Activated T-cell treated with anti-CD3 and anti-CD28 coated beads, Interleukin-2, amount 50 U/mL, for 72 hours (primary cell): ENCODE results near the gene CFDP1. TPM values are rescaled to one million over a fixed set of nuclear protein-coding genes. Genes with fewer than 3 reads are reported as not detected.
A peak's percentile ranks its signal among the peaks of the same experiment; 100 is the strongest.
"Not testable (repeated sequence)": the region's sequence is repeated elsewhere in the genome, so short reads cannot be mapped to it uniquely, and the experiment has no call there.

Experiments used
- ATAC-seq, 2 donors: fragments of 150-1000 bp; cut with Tn5 transposase; replicated peaks in 1 of 2; 2 replicates each; pipeline ENCODE4 v1.10.0; 2021; ENCODE audit warnings: moderate library complexity in 2 of 2, mild to moderate bottlenecking in 1 of 2
- DNase-seq, 2 donors: peaks; one replicate each; pipeline ENCODE4 v3.0.0; 2021 to 2022; ENCODE audit warnings: mixed read lengths in 1 of 2
- H3K27ac Mint-ChIP-seq: one replicate; pipeline ENCODE4 v1.8.0; 2022; ENCODE audit warnings: mild to moderate bottlenecking, moderate library complexity, mixed read lengths
- H3K27me3 Mint-ChIP-seq: one replicate; pipeline ENCODE4 v1.8.0; 2022; ENCODE audit warnings: low read depth, mixed read lengths
- H3K36me3 Mint-ChIP-seq, 2 donors: one replicate each; pipeline ENCODE4 v1.8.0; 2022; ENCODE audit warnings: mixed read lengths in 2 of 2, mild to moderate bottlenecking in 1 of 2; ENCODE audit not compliant: insufficient read depth in 2 of 2
- H3K4me1 Mint-ChIP-seq: one replicate; pipeline ENCODE4 v1.8.0; 2022; ENCODE audit warnings: low read depth, mixed read lengths
- H3K4me3 Mint-ChIP-seq, 2 donors: one replicate each; pipeline ENCODE4 v1.8.0; 2022; ENCODE audit warnings: mild to moderate bottlenecking in 2 of 2, mixed read lengths in 2 of 2, moderate library complexity in 2 of 2
- H3K9me3 Mint-ChIP-seq, 2 donors: one replicate each; pipeline ENCODE4 v1.8.0; 2022; ENCODE audit warnings: mixed read lengths in 2 of 2
- total RNA-seq, 2 donors: library from RNA; stranded (reverse); gene quantifications; one replicate each; pipeline ENCODE4 v1.2.3, GENCODE V29; 2022

Gene CFDP1
- total RNA-seq, 2 donors from 2014 or later, result 25.7 to 32.1 TPM

- Mint-ChIP-seq H3K27ac (no peak overlapping the region), H3K27me3 (no peaks in the 10 kb centered on the region), H3K36me3 (peaks cover 11 to 20% of the 10 kb centered on the region in 2 donors), H3K4me3 (no peak overlapping the region), H3K4me1 (no peaks in the 10 kb centered on the region), H3K9me3 (no peaks in the 10 kb centered on the region)
- no peak for DNase-seq
- ATAC-seq, result no peak
Measured at GRCh38 chr16:75294773-75295459, 138.4 kb downstream of the CFDP1 start.

GRCh38 chr16:75293772-75294171 is 139.5 kb downstream of the CFDP1 start:
- Mint-ChIP-seq H3K36me3 (peaks cover 7 to 16% of the 10 kb centered on the region in 2 donors), H3K9me3 (no peaks in the 10 kb centered on the region), H3K27me3 (no peaks in the 10 kb centered on the region), H3K27ac (no peak overlapping the region), H3K4me3 (no peak overlapping the region), H3K4me1 (peaks cover 5% of the 10 kb centered on the region)
- ATAC-seq, result no peak
- DNase-seq, result no peak

- H3K36me3 Mint-ChIP-seq, result peaks cover 7 to 16% of the 10 kb centered on the region in 2 donors
- H3K27me3 Mint-ChIP-seq, result no peaks in the 10 kb centered on the region
- ATAC-seq, result no peak
- H3K27ac Mint-ChIP-seq, result no peak overlapping the region
- DNase-seq, result no peak
- no peak overlapping the region for H3K4me3 Mint-ChIP-seq
- no peaks in the 10 kb centered on the region for H3K9me3 Mint-ChIP-seq
- peaks cover 11% of the 10 kb centered on the region for H3K4me1 Mint-ChIP-seq
Measured at GRCh38 chr16:75293173-75293572, 140.1 kb downstream of the CFDP1 start.

GRCh38 chr16:75292691-75293090 is 140.6 kb downstream of the CFDP1 start:
- Mint-ChIP-seq H3K4me3 (no peak overlapping the region), H3K36me3 (peaks cover 6 to 15% of the 10 kb centered on the region in 2 donors), H3K9me3 (no peaks in the 10 kb centered on the region), H3K27me3 (no peaks in the 10 kb centered on the region), H3K27ac (no peak overlapping the region), H3K4me1 (peaks cover 14% of the 10 kb centered on the region)
- ATAC-seq, result no peak
- no peak for DNase-seq

GRCh38 chr16:75289189-75289588 is 144.1 kb downstream of the CFDP1 start:
- no peak for ATAC-seq
- peaks cover 6 to 11% of the 10 kb centered on the region in 2 donors for H3K36me3 Mint-ChIP-seq
- no peak for DNase-seq
- H3K4me3 Mint-ChIP-seq, result no peak overlapping the region
- H3K4me1 Mint-ChIP-seq, result peaks cover 14% of the 10 kb centered on the region
- no peak overlapping the region for H3K27ac Mint-ChIP-seq
- peaks cover 15% of the 10 kb centered on the region for H3K27me3 Mint-ChIP-seq
- H3K9me3 Mint-ChIP-seq, result no peaks in the 10 kb centered on the region

- peaks cover 14% of the 10 kb centered on the region for H3K4me1 Mint-ChIP-seq
- ATAC-seq (peak; percentile 95 to 98), DNase-seq (peak; percentile 78 to 86)
- peak overlapping the region; percentile 10 for H3K27ac Mint-ChIP-seq
- peaks cover 6 to 11% of the 10 kb centered on the region in 2 donors for H3K36me3 Mint-ChIP-seq
- peak overlapping the region; percentile 0 to 12 for H3K4me3 Mint-ChIP-seq
- H3K9me3 Mint-ChIP-seq, result no peaks in the 10 kb centered on the region
- H3K27me3 Mint-ChIP-seq, result peaks cover 15% of the 10 kb centered on the region
Measured at GRCh38 chr16:75288596-75289120, 144.6 kb downstream of the CFDP1 start.

- peaks cover 6 to 11% of the 10 kb centered on the region in 2 donors for H3K36me3 Mint-ChIP-seq
- ATAC-seq (peak in 1 of 2 donors; percentile 18), DNase-seq (no peak)
- H3K9me3 Mint-ChIP-seq, result no peaks in the 10 kb centered on the region
- H3K27ac Mint-ChIP-seq, result peak overlapping the region; percentile 10
- H3K4me1 Mint-ChIP-seq, result peaks cover 14% of the 10 kb centered on the region
- peaks cover 15% of the 10 kb centered on the region for H3K27me3 Mint-ChIP-seq
- peak overlapping the region; percentile 0 to 12 for H3K4me3 Mint-ChIP-seq
Measured at GRCh38 chr16:75288181-75288580, 145.1 kb downstream of the CFDP1 start.

- no peak for ATAC-seq
- Mint-ChIP-seq H3K9me3 (no peaks in the 10 kb centered on the region), H3K27ac (no peak overlapping the region)
Measured at GRCh38 chr16:75287708-75288107, 145.6 kb downstream of the CFDP1 start.

GRCh38 chr16:75286389-75286788 is 146.9 kb downstream of the CFDP1 start:
- DNase-seq, result no peak
- no peaks in the 10 kb centered on the region for H3K9me3 Mint-ChIP-seq
- H3K36me3 Mint-ChIP-seq, result peaks cover 5 to 6% of the 10 kb centered on the region in 2 donors
- H3K4me1 Mint-ChIP-seq, result peaks cover 14% of the 10 kb centered on the region
- no peak for ATAC-seq
- H3K27me3 Mint-ChIP-seq, result peaks cover 17% of the 10 kb centered on the region
- no peak overlapping the region for H3K4me3 Mint-ChIP-seq
- no peak overlapping the region for H3K27ac Mint-ChIP-seq

More at GRCh38 chr16:75287708-75288107, 145.6 kb downstream of the CFDP1 start:
- no peak overlapping the region for H3K4me3 Mint-ChIP-seq
- peaks cover 15% of the 10 kb centered on the region for H3K27me3 Mint-ChIP-seq
- peaks cover 6 to 8% of the 10 kb centered on the region in 2 donors for H3K36me3 Mint-ChIP-seq
- DNase-seq, result no peak
- peaks cover 14% of the 10 kb centered on the region for H3K4me1 Mint-ChIP-seq

- DNase-seq (no peak), ATAC-seq (no peak)
- Mint-ChIP-seq H3K36me3 (peaks cover 0 to 2% of the 10 kb centered on the region in 2 donors), H3K4me1 (no peaks in the 10 kb centered on the region), H3K9me3 (no peaks in the 10 kb centered on the region), H3K4me3 (no peak overlapping the region), H3K27ac (no peak overlapping the region), H3K27me3 (peaks cover 43% of the 10 kb centered on the region)
Measured at GRCh38 chr16:75282466-75283281, 150.6 kb downstream of the CFDP1 start.

GRCh38 chr16:75281826-75282225 is 151.5 kb downstream of the CFDP1 start:
- no peak overlapping the region for H3K4me3 Mint-ChIP-seq
- H3K27ac Mint-ChIP-seq, result no peak overlapping the region
- H3K9me3 Mint-ChIP-seq, result no peaks in the 10 kb centered on the region
- H3K36me3 Mint-ChIP-seq, result peaks cover 0 to 2% of the 10 kb centered on the region in 2 donors
- H3K27me3 Mint-ChIP-seq, result peaks cover 43% of the 10 kb centered on the region
- DNase-seq (no peak), ATAC-seq (no peak)
- H3K4me1 Mint-ChIP-seq, result no peaks in the 10 kb centered on the region

- not testable (repeated sequence) for ATAC-seq, H3K4me1 Mint-ChIP-seq, H3K9me3 Mint-ChIP-seq, H3K4me3 Mint-ChIP-seq, H3K36me3 Mint-ChIP-seq, DNase-seq, H3K27ac Mint-ChIP-seq
- peaks cover 39% of the 10 kb centered on the region for H3K27me3 Mint-ChIP-seq
Measured at GRCh38 chr16:75281009-75281408, 152.3 kb downstream of the CFDP1 start.

- Mint-ChIP-seq H3K27ac (no peak overlapping the region), H3K9me3 (no peaks in the 10 kb centered on the region), H3K4me1 (no peaks in the 10 kb centered on the region), H3K36me3 (no peaks in the 10 kb centered on the region), H3K4me3 (no peak overlapping the region), H3K27me3 (peaks cover 33% of the 10 kb centered on the region)
- DNase-seq (no peak), ATAC-seq (no peak)
Measured at GRCh38 chr16:75280331-75280804, 152.9 kb downstream of the CFDP1 start.
